RWPE1 (cell line): ENCODE data around the gene PCDHA3.
"Not testable (repeated sequence)": the region's sequence is repeated elsewhere in the genome, so short reads cannot be mapped to it uniquely, and the experiment has no call there.

ENCODE experiments used
- CTCF ChIA-PET: fragments of 350-600 bp; sonication (Branson Sonifier 250); formaldehyde crosslinking; extraction: SDS; loops from one replicate; lab custom pipeline; 2021; lab: Yijun Ruan, JAX
- POLR2A ChIA-PET: fragments of 400-600 bp; formaldehyde crosslinking; extraction: SDS; loops from one replicate; lab custom pipeline; 2020; ENCODE audit warnings: antibody characterized with exemption; ENCODE audit not compliant: low non-redundant PET; lab: Yijun Ruan, JAX
- DNase-seq: peaks from one replicate; pipeline ENCODE4 v3.0.0; 2012; ENCODE audit warnings: low spot score
- H3K27ac ChIP-seq: fragments of 450-650 bp; 2 replicates; pipeline ENCODE4 v1.5.1; 2017
- TF ChIP-seq, protein P1 (sequence below): fragments of 450-650 bp; conservative IDR thresholded peaks from 2 replicates; pipeline ENCODE4 v1.5.1; 2017; ENCODE audit warnings: low read depth, mild to moderate bottlenecking

The PCDHA3 gene

DNA sequence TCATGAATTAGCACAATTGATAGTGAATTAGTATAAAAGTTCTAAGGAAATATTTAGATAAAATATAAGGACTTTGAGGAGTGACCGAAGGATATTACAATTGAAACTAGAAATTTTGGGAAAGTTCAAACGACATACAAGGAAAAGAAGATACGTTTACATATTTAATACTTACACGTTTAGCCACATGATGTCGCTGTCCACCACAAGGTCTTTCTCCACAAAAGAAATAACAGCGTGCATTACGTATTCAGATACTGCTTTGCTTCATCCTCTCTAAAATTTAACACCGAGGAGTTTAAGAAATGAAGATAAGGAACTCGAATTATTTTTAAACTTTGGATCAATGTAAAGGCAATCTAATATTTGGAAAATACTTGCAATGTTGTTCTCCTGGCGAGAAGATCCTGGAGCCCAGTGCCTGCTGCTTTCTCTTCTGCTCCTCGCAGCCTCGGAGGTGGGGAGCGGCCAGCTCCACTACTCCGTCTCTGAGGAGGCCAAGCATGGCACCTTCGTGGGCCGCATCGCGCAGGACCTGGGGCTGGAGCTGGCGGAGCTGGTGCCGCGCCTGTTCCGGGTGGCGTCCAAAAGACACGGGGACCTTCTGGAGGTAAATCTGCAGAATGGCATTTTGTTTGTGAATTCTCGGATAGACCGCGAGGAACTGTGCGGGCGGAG is at the start of gene PCDHA3:
Gene PCDHA3, plus strand, starts transcription at position 242 of the 678 bp plus-strand sequence.
- CTCF ChIA-PET: no interaction called here
- POLR2A ChIA-PET: no interaction called here
- TF ChIP-seq, protein P1, sequence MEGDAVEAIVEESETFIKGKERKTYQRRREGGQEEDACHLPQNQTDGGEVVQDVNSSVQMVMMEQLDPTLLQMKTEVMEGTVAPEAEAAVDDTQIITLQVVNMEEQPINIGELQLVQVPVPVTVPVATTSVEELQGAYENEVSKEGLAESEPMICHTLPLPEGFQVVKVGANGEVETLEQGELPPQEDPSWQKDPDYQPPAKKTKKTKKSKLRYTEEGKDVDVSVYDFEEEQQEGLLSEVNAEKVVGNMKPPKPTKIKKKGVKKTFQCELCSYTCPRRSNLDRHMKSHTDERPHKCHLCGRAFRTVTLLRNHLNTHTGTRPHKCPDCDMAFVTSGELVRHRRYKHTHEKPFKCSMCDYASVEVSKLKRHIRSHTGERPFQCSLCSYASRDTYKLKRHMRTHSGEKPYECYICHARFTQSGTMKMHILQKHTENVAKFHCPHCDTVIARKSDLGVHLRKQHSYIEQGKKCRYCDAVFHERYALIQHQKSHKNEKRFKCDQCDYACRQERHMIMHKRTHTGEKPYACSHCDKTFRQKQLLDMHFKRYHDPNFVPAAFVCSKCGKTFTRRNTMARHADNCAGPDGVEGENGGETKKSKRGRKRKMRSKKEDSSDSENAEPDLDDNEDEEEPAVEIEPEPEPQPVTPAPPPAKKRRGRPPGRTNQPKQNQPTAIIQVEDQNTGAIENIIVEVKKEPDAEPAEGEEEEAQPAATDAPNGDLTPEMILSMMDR: no peak
- DNase-seq: no peak
- H3K27ac ChIP-seq: no peak within 1 kb of the TSS

DNA sequence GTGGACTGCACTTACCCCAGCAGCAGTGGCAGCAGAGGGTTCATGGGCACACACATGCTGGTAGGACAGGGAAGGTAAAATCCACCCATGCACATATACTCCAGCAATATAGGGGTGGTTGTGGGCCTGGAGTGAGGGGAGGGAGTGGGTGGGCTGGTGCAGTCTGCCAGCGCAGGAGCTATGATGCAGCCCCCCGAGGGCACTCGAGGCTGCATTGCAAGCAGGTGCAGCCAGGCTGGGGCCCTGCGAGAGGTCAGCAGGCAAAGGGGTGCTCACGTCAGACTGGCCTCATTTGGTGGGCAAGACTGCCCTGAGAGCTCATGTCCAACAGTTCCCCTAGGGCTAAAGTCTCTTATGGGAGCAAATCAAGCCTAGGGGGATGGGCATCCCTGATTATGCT is 47.3 kb upstream of the PCDHA3 start:
- H3K27ac ChIP-seq: no peak overlapping the region
- TF ChIP-seq, protein P1: no peak
- DNase-seq: no peak
- ChIA-PET CTCF (interaction anchor here (0.6 kb wide), 1 partner anchor 27 kb away, joined by 3 read pairs; no protein-coding TSS in a partner anchor), POLR2A (no interaction called here)

DNA sequence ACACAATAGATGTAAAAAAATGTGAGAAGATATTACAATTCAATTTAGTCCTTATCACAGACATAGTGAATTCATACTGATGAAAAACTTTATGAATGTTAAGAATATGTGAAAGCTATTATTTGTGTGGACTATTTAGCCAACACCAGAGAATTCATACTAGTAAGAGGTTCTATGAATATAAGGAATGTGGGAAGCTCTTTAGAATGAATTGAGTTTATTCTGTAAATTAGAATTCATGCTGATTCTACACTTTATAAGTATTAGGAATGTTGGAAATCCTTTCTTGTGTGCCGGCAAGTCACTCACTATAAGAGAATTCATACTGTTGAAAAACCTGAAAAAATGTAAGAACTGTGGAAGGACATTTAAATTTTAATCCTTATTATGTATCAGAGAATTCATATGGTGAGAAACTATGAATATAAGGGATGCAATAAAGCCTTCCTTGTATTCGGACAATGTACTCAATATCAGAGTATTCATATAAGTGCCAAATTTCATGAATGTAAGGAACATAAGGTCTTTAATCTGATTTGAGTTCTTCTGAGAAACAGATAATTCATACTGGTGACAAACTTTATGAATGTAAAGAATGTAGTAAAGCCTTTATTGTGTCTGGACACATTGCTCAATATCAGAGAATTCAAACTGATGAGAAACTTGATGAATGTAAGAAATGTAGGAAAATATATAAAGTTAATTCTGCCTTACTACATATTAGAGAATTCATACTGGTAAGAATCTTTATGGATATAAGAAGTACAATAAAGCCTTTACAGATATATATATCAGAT is 36.5 kb upstream of the PCDHA3 start:
- ChIA-PET POLR2A (no interaction called here), CTCF (no interaction called here)
- H3K27ac ChIP-seq: no peak overlapping the region
- TF ChIP-seq, protein P1: no peak
- no peak for DNase-seq

DNA sequence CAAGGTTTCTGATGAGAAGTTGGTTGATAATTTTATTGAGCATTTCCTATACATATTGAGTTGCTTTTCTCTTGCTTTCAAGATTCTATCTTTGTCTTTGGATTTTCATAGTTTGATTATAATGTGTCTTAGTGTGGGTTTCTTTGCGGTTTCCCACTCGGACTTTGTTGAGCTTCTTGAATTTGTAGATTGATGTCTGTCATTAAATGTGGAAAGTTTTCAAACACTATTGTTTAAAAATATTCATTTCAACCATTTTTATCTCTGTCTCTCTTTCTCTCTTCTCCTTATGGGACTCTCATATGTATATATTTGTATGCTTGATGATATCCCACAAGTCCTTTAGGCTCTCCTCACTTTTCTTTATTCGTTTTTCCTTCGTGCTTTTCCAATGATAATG is 33.4 kb upstream of the PCDHA3 start:
- no peak for DNase-seq
- H3K27ac ChIP-seq: no peak overlapping the region
- TF ChIP-seq, protein P1: no peak
- ChIA-PET CTCF (no interaction called here), POLR2A (no interaction called here)

DNA sequence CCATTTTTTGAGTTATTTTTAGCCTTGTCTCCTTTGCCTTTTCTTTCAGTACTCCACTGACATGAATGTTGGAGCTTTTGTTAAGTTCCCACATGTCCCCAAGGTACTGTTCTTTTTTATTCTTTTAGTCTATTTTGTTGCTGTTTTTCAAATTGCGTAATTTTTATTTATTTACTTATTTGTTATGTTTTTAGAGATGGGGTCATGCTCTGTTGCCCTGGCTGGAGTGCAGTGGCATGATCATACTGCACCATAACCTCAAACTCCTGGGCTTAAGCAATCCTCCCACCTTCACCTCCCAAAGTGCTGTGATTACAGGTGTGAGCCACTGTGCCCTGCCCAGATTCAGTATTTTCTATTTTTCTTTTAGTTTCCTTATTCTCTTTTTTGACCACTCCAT is 20.3 kb upstream of the PCDHA3 start:
- H3K27ac ChIP-seq: no peak overlapping the region
- TF ChIP-seq, protein P1: no peak
- POLR2A ChIA-PET: no interaction called here
- CTCF ChIA-PET: interaction anchor here (0.6 kb wide), 2 partner anchors 15 to 413 kb away, joined by 3 read pairs; no protein-coding TSS in a partner anchor
- DNase-seq: no peak

DNA sequence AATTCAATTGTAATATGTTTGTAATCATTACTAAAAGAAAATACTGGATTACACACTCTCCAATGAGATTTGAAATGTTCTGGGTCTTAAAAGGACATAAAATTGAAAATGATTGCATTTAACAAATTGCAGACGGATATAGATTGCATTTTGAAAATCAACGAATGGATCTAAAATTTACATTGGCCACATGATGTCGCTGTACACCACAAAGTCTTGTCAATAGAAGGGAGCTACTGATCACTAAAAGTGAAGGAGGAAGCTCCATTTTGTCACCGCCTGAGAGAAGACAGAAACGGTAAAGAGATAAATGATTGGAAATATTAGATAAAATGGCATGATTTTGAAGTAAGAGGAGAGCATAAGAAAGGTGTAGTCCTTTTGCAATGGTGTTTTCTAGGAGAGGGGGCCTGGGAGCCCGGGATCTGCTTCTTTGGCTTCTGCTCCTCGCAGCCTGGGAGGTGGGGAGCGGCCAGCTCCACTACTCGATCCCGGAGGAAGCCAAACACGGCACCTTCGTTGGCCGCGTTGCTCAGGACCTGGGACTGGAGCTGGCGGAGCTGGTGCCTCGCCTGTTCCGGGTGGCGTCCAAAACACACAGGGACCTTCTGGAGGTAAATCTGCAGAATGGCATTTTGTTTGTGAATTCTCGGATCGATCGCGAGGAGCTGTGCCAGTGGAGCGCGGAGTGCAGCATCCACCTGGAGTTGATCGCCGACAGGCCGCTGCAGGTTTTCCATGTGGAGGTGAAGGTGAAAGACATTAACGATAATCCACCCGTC is 14.8 kb upstream of the PCDHA3 start, which contains the start of gene PCDHA1:
Gene PCDHA1, plus strand, starts transcription at position 236 of the 782 bp plus-strand sequence.
- H3K27ac ChIP-seq: no peak within 1 kb of the TSS
- TF ChIP-seq, protein P1: no peak
- ChIA-PET POLR2A (no interaction called here), CTCF (interaction anchor here (0.7 to 1.1 kb wide), 3 partner anchors 17 to 55 kb away, joined by 3 to 4 read pairs (median 4); no protein-coding TSS in a partner anchor)
- no peak for DNase-seq

DNA sequence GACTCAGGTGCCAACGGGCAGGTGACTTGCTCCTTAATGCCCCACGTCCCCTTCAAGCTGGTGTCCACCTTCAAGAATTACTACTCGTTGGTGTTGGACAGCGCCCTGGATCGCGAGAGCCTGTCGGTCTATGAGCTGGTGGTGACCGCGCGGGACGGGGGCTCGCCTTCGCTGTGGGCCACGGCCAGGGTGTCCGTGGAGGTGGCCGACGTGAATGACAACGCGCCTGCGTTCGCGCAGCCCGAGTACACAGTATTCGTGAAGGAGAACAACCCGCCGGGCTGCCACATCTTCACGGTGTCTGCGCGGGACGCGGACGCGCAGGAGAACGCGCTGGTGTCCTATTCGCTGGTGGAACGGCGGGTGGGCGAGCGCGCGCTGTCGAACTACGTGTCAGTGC is 13.4 kb upstream of the PCDHA3 start:
- DNase-seq, H3K27ac ChIP-seq, POLR2A ChIA-PET: not testable (repeated sequence)
- CTCF ChIA-PET: interaction anchor here (0.6 kb wide), 1 partner anchor 29 kb away, joined by 3 read pairs; no protein-coding TSS in a partner anchor

DNA sequence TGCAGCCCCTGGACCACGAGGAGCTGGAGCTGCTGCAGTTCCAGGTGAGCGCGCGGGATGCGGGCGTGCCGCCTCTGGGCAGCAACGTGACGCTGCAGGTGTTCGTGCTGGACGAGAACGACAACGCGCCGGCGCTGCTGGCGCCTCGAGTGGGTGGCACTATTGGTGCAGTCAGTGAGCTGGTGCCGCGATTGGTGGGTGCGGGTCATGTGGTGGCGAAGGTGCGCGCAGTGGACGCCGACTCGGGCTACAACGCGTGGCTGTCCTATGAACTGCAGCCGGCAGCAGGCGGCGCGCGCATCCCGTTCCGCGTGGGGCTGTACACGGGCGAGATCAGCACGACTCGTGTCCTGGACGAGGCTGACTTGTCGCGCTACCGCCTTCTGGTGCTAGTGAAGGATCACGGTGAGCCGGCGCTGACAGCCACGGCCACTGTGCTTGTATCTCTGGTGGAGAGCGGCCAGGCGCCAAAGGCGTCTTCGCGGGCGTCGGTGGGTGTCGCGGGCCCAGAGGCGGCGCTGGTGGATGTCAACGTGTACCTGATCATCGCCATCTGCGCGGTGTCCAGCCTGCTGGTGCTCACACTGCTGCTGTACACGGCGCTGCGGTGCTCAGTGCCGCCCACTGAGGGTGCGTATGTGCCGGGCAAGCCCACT is 12.9 kb upstream of the PCDHA3 start:
- DNase-seq, CTCF ChIA-PET, POLR2A ChIA-PET, H3K27ac ChIP-seq: not testable (repeated sequence)
